MCF 10A (cell line): Measurements from ENCODE around the gene ADD3. TPM values are rescaled to one million over a fixed set of nuclear protein-coding genes. Genes with fewer than 3 reads are reported as not detected.

ENCODE experiments used
- BruUV-seq: library from RNA; stranded (reverse); fragments of 400-500 nt; replicated peaks from 2 replicates; lab custom pipeline; 2021; lab: Mats Ljungman, UMichigan
- CTCF ChIA-PET: fragments of 300-600 bp; sonication (Branson Sonifier 250); formaldehyde crosslinking; extraction: SDS; loops from one replicate; lab custom pipeline; 2021; ENCODE audit warnings: antibody characterized with exemption, inconsistent platforms; lab: Yijun Ruan, JAX
- POLR2A ChIA-PET: fragments of 300-600, 350-650 bp; sonication (Branson Sonifier 250); formaldehyde crosslinking; extraction: SDS; loops from one replicate; lab custom pipeline; 2020; ENCODE audit warnings: antibody characterized with exemption, inconsistent platforms; lab: Yijun Ruan, JAX
- DNase-seq: peaks from one replicate; pipeline ENCODE4 v3.0.0-alpha.2; 2018; ENCODE audit not compliant: unreplicated experiment
- H3K27ac Mint-ChIP-seq: one replicate; pipeline ENCODE4 v1.8.0; 2022; ENCODE audit warnings: mild to moderate bottlenecking, low read depth, mixed read lengths; ENCODE audit not compliant: unreplicated experiment
- H3K27me3 Mint-ChIP-seq: one replicate; pipeline ENCODE4 v1.8.0; 2022; ENCODE audit warnings: mixed read lengths; ENCODE audit not compliant: insufficient read depth, unreplicated experiment
- H3K36me3 Mint-ChIP-seq: one replicate; pipeline ENCODE4 v1.8.0; 2022; ENCODE audit warnings: mild to moderate bottlenecking, moderate library complexity, mixed read lengths; ENCODE audit not compliant: insufficient read depth, unreplicated experiment
- H3K4me1 Mint-ChIP-seq: one replicate; pipeline ENCODE4 v1.8.0; 2022; ENCODE audit warnings: mixed read lengths; ENCODE audit not compliant: insufficient read depth, unreplicated experiment
- H3K4me3 Mint-ChIP-seq: one replicate; pipeline ENCODE4 v1.8.0; 2022; ENCODE audit warnings: mild to moderate bottlenecking, moderate library complexity, mixed read lengths; ENCODE audit not compliant: unreplicated experiment
- H3K9me3 Mint-ChIP-seq: one replicate; pipeline ENCODE4 v1.8.0; 2022; ENCODE audit warnings: mixed read lengths; ENCODE audit not compliant: unreplicated experiment
- intact Hi-C: fragments of 100-400 bp; cut with micrococcal nuclease; formaldehyde crosslinking; loops from 2 replicates; pipeline ENCODE4 v1.14.1; 2022
- total RNA-seq: library from RNA; stranded (reverse); gene quantifications from 2 replicates; pipeline ENCODE4 v1.2.3, GENCODE V29; 2022
- TF ChIP-seq, protein P1 (sequence below): fragments of 200-600 bp; IDR thresholded peaks from one replicate; pipeline ENCODE4 v1.8.0; 2022; ENCODE audit warnings: antibody characterized with exemption, mild to moderate bottlenecking; ENCODE audit not compliant: unreplicated experiment

The ADD3 gene
- total RNA-seq, 1 experiment from 2014 or later: 14.5 TPM

DNA sequence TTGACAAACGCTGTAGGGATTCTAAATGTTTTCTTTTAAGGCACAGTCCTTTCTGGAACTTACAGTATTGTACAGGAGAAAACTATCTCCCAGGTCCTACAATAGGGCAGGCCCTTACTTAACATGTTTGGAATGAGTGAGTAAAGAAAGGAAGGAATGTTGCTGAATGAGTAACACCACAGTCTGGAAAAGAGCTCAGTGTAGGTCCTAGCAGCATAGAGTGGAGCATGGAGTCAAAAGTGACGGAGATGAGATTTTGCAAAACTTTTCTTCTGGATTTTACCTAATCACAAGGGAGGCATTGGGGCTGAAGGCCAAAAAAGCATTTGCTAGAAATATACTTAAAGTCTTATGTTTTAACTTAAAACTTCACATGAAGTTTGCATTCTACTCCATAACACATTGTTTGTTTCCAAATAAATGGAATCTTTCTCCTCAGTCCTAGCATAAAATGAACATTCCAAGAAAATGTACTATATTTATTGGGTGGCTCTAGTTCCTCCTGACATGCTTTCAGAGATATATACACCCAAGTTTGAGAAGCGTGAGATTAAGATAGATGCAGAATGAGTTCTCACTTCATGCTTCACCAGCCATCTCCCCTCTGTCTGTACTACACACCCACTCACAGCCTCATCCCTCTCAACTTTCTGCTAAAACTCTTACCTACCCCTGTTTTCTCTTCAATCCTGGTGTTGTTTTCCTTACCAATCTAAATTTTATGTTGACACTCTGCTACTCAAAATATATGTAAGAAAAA lies 20.2 kb upstream of the ADD3 start:
- ChIA-PET CTCF (interaction anchor here (0.5 to 1.4 kb wide), 5 partner anchors 9 to 93 kb away, joined by 3 to 6 read pairs (median 4); no protein-coding TSS in a partner anchor), POLR2A (interaction anchor here (0.6 kb wide), 1 partner anchor 20 kb away, joined by 3 read pairs; no protein-coding TSS in a partner anchor)
- intact Hi-C loops: no loop called here
- Mint-ChIP-seq H3K27me3 (no peaks in the 10 kb centered on the region), H3K36me3 (no peaks in the 10 kb centered on the region), H3K4me1 (peaks cover 10% of the 10 kb centered on the region), H3K9me3 (peaks cover 5% of the 10 kb centered on the region), H3K27ac (no peak overlapping the region), H3K4me3 (no peak overlapping the region)
- peak; percentile 14 for DNase-seq
- TF ChIP-seq, protein P1, sequence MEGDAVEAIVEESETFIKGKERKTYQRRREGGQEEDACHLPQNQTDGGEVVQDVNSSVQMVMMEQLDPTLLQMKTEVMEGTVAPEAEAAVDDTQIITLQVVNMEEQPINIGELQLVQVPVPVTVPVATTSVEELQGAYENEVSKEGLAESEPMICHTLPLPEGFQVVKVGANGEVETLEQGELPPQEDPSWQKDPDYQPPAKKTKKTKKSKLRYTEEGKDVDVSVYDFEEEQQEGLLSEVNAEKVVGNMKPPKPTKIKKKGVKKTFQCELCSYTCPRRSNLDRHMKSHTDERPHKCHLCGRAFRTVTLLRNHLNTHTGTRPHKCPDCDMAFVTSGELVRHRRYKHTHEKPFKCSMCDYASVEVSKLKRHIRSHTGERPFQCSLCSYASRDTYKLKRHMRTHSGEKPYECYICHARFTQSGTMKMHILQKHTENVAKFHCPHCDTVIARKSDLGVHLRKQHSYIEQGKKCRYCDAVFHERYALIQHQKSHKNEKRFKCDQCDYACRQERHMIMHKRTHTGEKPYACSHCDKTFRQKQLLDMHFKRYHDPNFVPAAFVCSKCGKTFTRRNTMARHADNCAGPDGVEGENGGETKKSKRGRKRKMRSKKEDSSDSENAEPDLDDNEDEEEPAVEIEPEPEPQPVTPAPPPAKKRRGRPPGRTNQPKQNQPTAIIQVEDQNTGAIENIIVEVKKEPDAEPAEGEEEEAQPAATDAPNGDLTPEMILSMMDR: no peak
- no TSS peak for BruUV-seq

DNA sequence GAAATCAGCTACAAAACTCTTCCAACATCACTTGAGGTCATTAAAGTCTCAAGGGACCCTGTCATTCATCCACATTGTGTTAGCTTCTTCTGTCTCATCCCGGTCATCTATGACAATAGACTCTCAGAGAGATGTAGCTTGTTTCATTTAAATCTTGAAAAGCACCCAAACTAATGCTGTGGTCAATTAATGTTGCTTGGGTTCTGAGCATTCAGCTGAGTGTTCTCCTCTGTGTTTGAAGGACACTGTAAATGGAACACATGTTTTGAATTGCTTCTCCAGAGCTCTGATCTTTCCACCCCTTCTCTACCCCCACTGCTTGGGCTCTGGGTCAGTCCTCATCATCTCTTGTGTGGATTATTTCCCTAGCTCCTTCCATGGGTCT lies 19.6 kb upstream of the ADD3 start:
- H3K27ac Mint-ChIP-seq: no peak overlapping the region
- DNase-seq: no peak
- intact Hi-C loops: no loop called here
- no peak overlapping the region for H3K4me3 Mint-ChIP-seq
- ChIA-PET CTCF (interaction anchor here (1.0 to 1.4 kb wide), 4 partner anchors 10 to 27 kb away, joined by 3 to 6 read pairs (median 4); no protein-coding TSS in a partner anchor), POLR2A (interaction anchor here (0.6 kb wide), 1 partner anchor 21 kb away, joined by 3 read pairs; no protein-coding TSS in a partner anchor)
- TF ChIP-seq, protein P1: no peak
- no TSS peak for BruUV-seq
- no peaks in the 10 kb centered on the region for H3K36me3 Mint-ChIP-seq
- H3K9me3 Mint-ChIP-seq: peaks cover 5% of the 10 kb centered on the region
- H3K27me3 Mint-ChIP-seq: no peaks in the 10 kb centered on the region
- H3K4me1 Mint-ChIP-seq: peaks cover 10% of the 10 kb centered on the region

DNA sequence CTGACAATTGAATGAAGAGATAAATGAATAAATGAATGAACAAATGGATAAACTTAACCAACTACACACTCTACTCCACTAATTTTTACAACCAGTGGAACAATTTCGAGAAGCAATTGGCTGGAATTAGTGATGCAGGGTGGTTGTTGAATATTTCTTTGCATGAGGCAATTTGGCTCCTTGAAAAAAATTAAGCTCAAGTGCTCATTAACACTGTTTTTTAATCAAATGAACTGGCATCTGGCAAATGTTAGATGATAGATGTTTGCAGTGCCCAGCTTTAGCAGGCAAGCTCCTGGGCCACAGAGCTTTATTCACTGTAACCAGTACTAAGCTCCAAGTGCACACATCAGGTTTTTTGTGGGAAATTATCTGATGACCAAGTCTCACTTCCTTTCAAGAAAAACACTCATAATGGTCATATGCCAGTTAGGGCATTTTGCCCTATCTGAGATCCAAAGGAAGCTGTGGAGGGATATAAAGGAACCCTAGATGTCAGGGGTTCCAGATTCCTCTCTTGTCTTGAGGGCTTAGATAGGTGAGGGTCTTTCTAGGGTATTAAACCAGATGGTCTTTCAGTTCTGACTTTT lies 16.4 kb upstream of the ADD3 start:
- Mint-ChIP-seq H3K27me3 (no peaks in the 10 kb centered on the region), H3K9me3 (peaks cover 5% of the 10 kb centered on the region), H3K4me3 (no peak overlapping the region), H3K36me3 (no peaks in the 10 kb centered on the region), H3K27ac (no peak overlapping the region), H3K4me1 (peaks cover 14% of the 10 kb centered on the region)
- POLR2A ChIA-PET: interaction anchor here (0.9 to 1.7 kb wide), 3 partner anchors 11 to 15 kb away, joined by 4 to 6 read pairs (median 4); no protein-coding TSS in a partner anchor
- TF ChIP-seq, protein P1: no peak
- CTCF ChIA-PET: interaction anchor here (0.6 to 2.3 kb wide), 5 partner anchors 12 to 553 kb away, joined by 4 to 7 read pairs (median 5); no protein-coding TSS in a partner anchor
- DNase-seq: no peak
- intact Hi-C loops: no loop called here
- BruUV-seq: no TSS peak

DNA sequence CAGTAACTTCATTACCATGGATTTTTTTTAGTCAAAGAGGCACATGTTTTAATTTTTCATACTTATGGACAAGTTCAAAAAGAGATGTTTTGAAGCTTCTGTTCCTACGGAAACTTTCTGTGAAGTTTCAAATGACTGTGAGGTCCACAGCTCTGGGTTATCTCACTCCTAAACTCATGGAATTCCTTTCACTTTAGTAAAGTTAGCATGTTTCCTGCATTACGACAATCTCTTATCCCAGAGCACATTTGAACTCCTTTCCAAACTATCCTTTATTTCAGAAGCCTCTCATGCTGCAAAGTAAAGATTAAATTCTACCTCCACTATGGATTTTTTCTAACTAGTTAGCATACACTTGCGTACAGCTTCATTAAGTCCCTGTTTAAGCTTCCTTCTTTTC lies 15.3 kb upstream of the ADD3 start:
- H3K27me3 Mint-ChIP-seq: no peaks in the 10 kb centered on the region
- no peak overlapping the region for H3K27ac Mint-ChIP-seq
- CTCF ChIA-PET: interaction anchor here (1.8 to 2.3 kb wide), 3 partner anchors 13 to 15 kb away, joined by 5 to 7 read pairs (median 5); no protein-coding TSS in a partner anchor
- no peak for DNase-seq
- H3K36me3 Mint-ChIP-seq: no peaks in the 10 kb centered on the region
- POLR2A ChIA-PET: interaction anchor here (0.6 to 1.7 kb wide), 4 partner anchors 12 to 514 kb away, joined by 3 to 6 read pairs (median 4); no protein-coding TSS in a partner anchor
- BruUV-seq: no TSS peak
- H3K9me3 Mint-ChIP-seq: peaks cover 5% of the 10 kb centered on the region
- TF ChIP-seq, protein P1: no peak
- H3K4me1 Mint-ChIP-seq: peaks cover 13% of the 10 kb centered on the region
- no peak overlapping the region for H3K4me3 Mint-ChIP-seq
- intact Hi-C loops: no loop called here
